ENCODE data around the gene WIPF2.

- TF ChIP-seq TEAD4 (CRISPR knock-in tag; IDR thresholded peaks at IDR 0.05) (no peak), AR (CRISPR knock-in tag; IDR thresholded peaks at IDR 0.05) (no peak), FOXP4 (CRISPR knock-in tag; IDR thresholded peaks at IDR 0.05) (no peak), HMGXB4 (CRISPR knock-in tag; IDR thresholded peaks at IDR 0.05) (no peak), CTCF (IDR thresholded peaks at IDR 0.05) (no peak), ATF3 (CRISPR knock-in tag; conservative IDR thresholded peaks at IDR 0.05) (no peak), USF2 (CRISPR knock-in tag; IDR thresholded peaks at IDR 0.05) (no peak), ZNF532 (CRISPR knock-in tag; IDR thresholded peaks at IDR 0.05; ENCODE audit: borderline replicate concordance) (no peak), CBFB (CRISPR knock-in tag; IDR thresholded peaks at IDR 0.05; ENCODE audit: low read depth) (no peak), NR3C1 (CRISPR knock-in tag; conservative IDR thresholded peaks at IDR 0.05; ENCODE audit: low read depth) (no peak), ATF1 (CRISPR knock-in tag; IDR thresholded peaks at IDR 0.05) (no peak), ZNF121 (CRISPR knock-in tag; IDR thresholded peaks at IDR 0.05) (no peak), FOXP1 (CRISPR knock-in tag; IDR thresholded peaks at IDR 0.05; ENCODE audit: borderline replicate concordance) (no peak), ZNF232 (CRISPR knock-in tag; IDR thresholded peaks at IDR 0.05) (no peak)
Measured at GRCh38 chr17:40298726-40299125, 79.6 kb downstream of the WIPF2 start.

Measured in WTC11 (cell line).